ENCODE data around the gene DSP. TPM values are rescaled to one million over a fixed set of nuclear protein-coding genes. Genes with fewer than 3 reads are reported as not detected.

Gene DSP
- total and polyA plus RNA-seq, 12 donors: 4.1 to 61.4 (median 38.8) TPM

- TF ChIP-seq POLR2A (IDR thresholded peaks at IDR 0.05) (no peak), CTCF (IDR thresholded peaks at IDR 0.05) (no peak)
- 85 to 97% (median 95%) methylated on average over 4 of the region's 4 CpGs for WGBS, 4 donors
- peaks cover 0 to 5% of the 10 kb centered on the region in 2 donors for H3K36me3 ChIP-seq (replicated peaks in 1 of 2)
Observed at GRCh38 chr6:7562769-7563168, 21.3 kb downstream of the DSP start.

GRCh38 chr6:7566107-7566506 lies 24.6 kb downstream of the DSP start:
- Histone ChIP-seq H3K27me3 (no peaks in the 10 kb centered on the region), H3K9me3 (replicated peaks in 1 of 3) (no peaks in the 10 kb centered on the region), H3K27ac (no peak overlapping the region), H3K36me3 (replicated peaks in 1 of 2) (peaks cover 0 to 29% of the 10 kb centered on the region in 2 donors), H3K4me1 (replicated peaks in 1 of 2) (no peaks in the 10 kb centered on the region), H3K4me3 (no peak overlapping the region)
- DNase-seq: no peak
- 91 to 95% (median 93%) methylated on average over 2 of the region's 2 CpGs for WGBS, 4 donors
- no peak for TF ChIP-seq CTCF (IDR thresholded peaks at IDR 0.05)
- no peak for TF ChIP-seq POLR2A (IDR thresholded peaks at IDR 0.05)
- intact Hi-C loops (cut with DNase I): no loop called here

More at GRCh38 chr6:7562769-7563168, 21.3 kb downstream of the DSP start:
- Histone ChIP-seq H3K27ac (no peak overlapping the region), H3K27me3 (no peaks in the 10 kb centered on the region), H3K4me3 (no peak overlapping the region), H3K4me1 (replicated peaks in 1 of 2) (no peaks in the 10 kb centered on the region), H3K9me3 (replicated peaks in 1 of 3) (no peaks in the 10 kb centered on the region)
- no peak for DNase-seq
- intact Hi-C loops (cut with DNase I): no loop called here

DNA sequence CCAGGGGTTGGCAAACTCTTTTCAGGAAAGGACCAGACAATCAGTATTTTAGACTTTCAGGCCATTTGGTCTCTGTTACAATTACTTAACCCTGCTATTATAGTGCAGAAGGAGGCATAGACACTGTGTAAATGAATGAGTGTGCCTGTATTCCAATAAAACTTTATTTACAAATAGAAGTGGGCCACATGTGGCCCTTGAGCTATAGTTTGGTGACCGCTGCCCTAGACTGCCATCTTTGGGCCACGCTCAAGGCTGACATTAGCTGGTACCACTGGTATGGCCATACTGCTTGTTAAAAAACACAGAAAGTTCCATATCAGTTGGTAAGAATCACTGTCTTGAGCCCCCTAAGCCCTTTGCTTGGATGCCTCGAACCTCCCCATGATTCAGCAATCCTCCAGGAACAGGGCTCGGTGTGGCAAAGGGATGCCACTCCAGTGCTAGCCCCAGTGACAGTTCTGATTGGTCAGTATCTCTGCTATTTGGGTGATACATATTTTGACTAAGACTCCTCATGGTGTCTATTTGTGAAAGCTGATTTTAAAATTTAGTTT lies 25.2 kb downstream of the DSP start:
- Histone ChIP-seq H3K9me3 (replicated peaks in 1 of 3) (no peaks in the 10 kb centered on the region), H3K36me3 (replicated peaks in 1 of 2) (peaks cover 0 to 29% of the 10 kb centered on the region in 2 donors), H3K27me3 (no peaks in the 10 kb centered on the region), H3K27ac (no peak overlapping the region), H3K4me3 (no peak overlapping the region), H3K4me1 (replicated peaks in 1 of 2) (no peaks in the 10 kb centered on the region)
- no peak for TF ChIP-seq POLR2A (IDR thresholded peaks at IDR 0.05)
- TF ChIP-seq CTCF (IDR thresholded peaks at IDR 0.05): no peak
- WGBS, 4 donors: 90 to 100% (median 94%) methylated on average over 3 to 4 of the region's 4 CpGs
- intact Hi-C loops (cut with DNase I): no loop called here
- DNase-seq: no peak

DNA sequence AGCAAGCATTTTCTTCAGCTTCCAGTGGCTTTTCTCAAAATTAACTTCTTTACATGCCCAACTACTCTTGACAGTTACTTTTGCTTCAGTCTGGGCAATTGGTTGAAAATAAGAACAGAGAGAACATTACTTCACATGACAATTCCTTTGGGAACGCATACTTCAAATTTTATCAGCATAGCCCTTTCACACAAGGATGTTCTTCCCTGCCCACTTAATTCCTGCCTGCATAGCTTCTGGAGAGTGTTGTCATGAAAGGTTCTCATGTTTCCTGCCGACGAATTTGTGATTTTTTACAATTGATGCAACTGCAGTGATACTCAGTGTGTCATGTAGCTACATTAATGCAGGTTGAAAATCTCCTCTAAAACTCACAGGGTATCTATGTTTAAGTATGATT lies 26.6 kb downstream of the DSP start:
- H3K4me3 ChIP-seq: no peak overlapping the region
- H3K27me3 ChIP-seq: no peaks in the 10 kb centered on the region
- intact Hi-C loops (cut with DNase I): no loop called here
- no peaks in the 10 kb centered on the region for H3K9me3 ChIP-seq (replicated peaks in 1 of 3)
- TF ChIP-seq CTCF (IDR thresholded peaks at IDR 0.05): no peak
- no peak for TF ChIP-seq POLR2A (IDR thresholded peaks at IDR 0.05)
- WGBS, 4 donors: 62 to 73% (median 71%) methylated on average over 3 of the region's 3 CpGs
- H3K4me1 ChIP-seq (replicated peaks in 1 of 2): no peaks in the 10 kb centered on the region
- no peak for DNase-seq
- H3K36me3 ChIP-seq (replicated peaks in 1 of 2): peaks cover 0 to 29% of the 10 kb centered on the region in 2 donors
- H3K27ac ChIP-seq: no peak overlapping the region
